SU-DHL-6 (cell line): ENCODE results near the gene VGF.
"Not testable (repeated sequence)": the region's sequence is repeated elsewhere in the genome, so short reads cannot be mapped to it uniquely, and the experiment has no call there.

Experiments used
- H2AFZ ChIP-seq: fragments of 200-600 bp; sonication (generic); 2 replicates; pipeline ENCODE4 v1.6.1; 2014; ENCODE audit warnings: low read depth, mild to moderate bottlenecking, moderate library complexity, mixed read lengths, antibody characterized with exemption, low read length; ENCODE audit not compliant: severe bottlenecking
- H3F3A ChIP-seq: fragments of 200-600 bp; shearing (Covaris generic); 2 replicates; pipeline ENCODE4 v1.6.0; 2016; ENCODE audit warnings: antibody characterized with exemption, mild to moderate bottlenecking; ENCODE audit not compliant: insufficient read depth
- H3K27ac ChIP-seq: fragments of 200-600 bp; sonication (generic); 2 replicates; pipeline ENCODE4 v1.5.1; 2016; ENCODE audit warnings: low read depth, mild to moderate bottlenecking, low read length, moderate library complexity, mixed read lengths
- H3K27me3 ChIP-seq: fragments of 200-600 bp; sonication (generic), shearing (Covaris generic); 2 replicates; pipeline ENCODE4 v1.6.0; 2014; ENCODE audit warnings: mild to moderate bottlenecking, low read length
- H3K36me3 ChIP-seq: fragments of 200-600 bp; sonication (generic); 2 replicates; pipeline ENCODE4 v1.6.1; 2014; ENCODE audit warnings: mild to moderate bottlenecking, low read length, mixed read lengths
- H3K4me2 ChIP-seq: fragments of 300-600, 200-600 bp; shearing (Covaris generic), sonication (generic); 2 replicates; pipeline ENCODE4 v1.6.0; 2014; ENCODE audit warnings: low read length, low read depth, mild to moderate bottlenecking; ENCODE audit not compliant: poor library complexity, severe bottlenecking
- H3K4me3 ChIP-seq: fragments of 200-600 bp; sonication (generic); 2 replicates; pipeline ENCODE4 v1.5.1; 2014; ENCODE audit warnings: antibody characterized with exemption, low read length, mild to moderate bottlenecking, mixed read lengths; ENCODE audit not compliant: insufficient read depth, poor library complexity, severe bottlenecking
- H3K79me2 ChIP-seq: fragments of 200-600 bp; sonication (generic); 2 replicates; pipeline ENCODE4 v1.6.1; 2014; ENCODE audit warnings: mild to moderate bottlenecking, low read length, moderate library complexity; ENCODE audit not compliant: insufficient read depth
- H3K9ac ChIP-seq: fragments of 200-600 bp; sonication (generic); 2 replicates; pipeline ENCODE4 v1.7.0; 2014; ENCODE audit warnings: mild to moderate bottlenecking, low read length
- H3K9me2 ChIP-seq: fragments of 200-600 bp; sonication (generic); replicated peaks from 2 replicates; pipeline ENCODE4 v1.6.1; 2014; ENCODE audit warnings: low read length; ENCODE audit not compliant: insufficient read depth
- H3K9me3 ChIP-seq: fragments of 200-600 bp; sonication (generic); 2 replicates; pipeline ENCODE4 v1.6.1; 2014; ENCODE audit warnings: low read length, mixed read lengths; ENCODE audit not compliant: insufficient read depth
- H4K20me1 ChIP-seq: fragments of 200-600 bp; sonication (generic); 2 replicates; pipeline ENCODE4 v1.6.1; 2014; ENCODE audit warnings: low read depth, mild to moderate bottlenecking, antibody characterized with exemption, low read length, moderate library complexity, mixed read lengths
- EZH2phosphoT487 ChIP-seq: fragments of 200-600 bp; sonication (generic), shearing (Covaris generic); conservative IDR thresholded peaks from 2 replicates; pipeline ENCODE4 v1.6.1; 2018; ENCODE audit warnings: mild to moderate bottlenecking, antibody characterized with exemption, low read length, moderate library complexity, mixed read lengths
- TF ChIP-seq, protein P1 (sequence below): fragments of 200-600 bp; sonication (generic); IDR thresholded peaks from one replicate; pipeline ENCODE4 v1.5.1; 2017; ENCODE audit warnings: antibody characterized with exemption, mild to moderate bottlenecking, low read length, moderate library complexity; ENCODE audit not compliant: insufficient read depth, poor library complexity, severe bottlenecking

Gene VGF

DNA sequence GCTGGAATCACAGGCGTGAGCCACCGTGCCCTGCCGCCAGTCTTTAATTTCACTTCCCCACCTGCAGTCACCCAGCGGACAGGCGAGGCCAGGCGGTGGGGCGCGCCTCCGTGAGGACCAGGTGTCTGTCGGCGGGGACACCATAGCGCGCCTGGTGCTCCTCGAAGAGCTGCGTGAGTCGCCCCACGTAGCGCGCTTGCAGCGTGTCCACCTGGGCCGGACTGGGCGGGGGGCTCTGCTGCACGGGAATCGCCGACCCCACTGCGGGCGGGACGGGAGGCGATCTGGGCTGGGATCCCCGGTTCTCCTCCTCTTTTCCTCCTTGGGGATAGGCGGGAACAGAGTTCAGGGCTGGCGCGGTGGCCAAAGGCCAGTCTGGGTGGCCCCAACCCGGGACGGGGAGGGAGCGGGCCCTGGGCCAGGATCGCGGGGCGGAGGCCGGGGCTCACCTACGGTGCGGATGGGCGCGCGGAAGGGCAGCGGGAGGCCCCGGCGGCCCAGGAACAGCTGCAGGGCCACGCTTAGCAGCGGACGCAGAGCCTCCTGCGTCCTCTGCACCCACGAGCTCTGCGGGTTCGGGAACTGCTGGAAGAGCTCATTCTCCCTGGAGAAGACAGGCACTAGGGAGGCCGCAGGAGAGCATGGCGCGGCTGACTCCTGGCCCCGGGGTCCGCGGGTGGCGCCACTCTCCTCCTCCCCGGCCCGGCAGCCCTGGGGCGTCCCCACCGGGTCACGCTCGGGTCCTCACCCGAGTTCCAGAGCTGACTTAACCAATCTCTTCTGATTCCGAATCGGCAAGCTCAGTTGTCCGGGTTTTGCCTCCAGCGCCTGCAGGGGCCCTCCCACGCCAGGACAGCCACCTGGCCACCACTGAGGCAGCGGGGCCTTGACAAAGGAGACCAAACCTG, 36.6 kb upstream of the VGF start:
- no peaks in the 10 kb centered on the region for H3F3A ChIP-seq
- H3K9ac ChIP-seq, result no peak overlapping the region
- no peak overlapping the region for H2AFZ ChIP-seq
- H3K27ac ChIP-seq, result no peak overlapping the region
- no peaks in the 10 kb centered on the region for H4K20me1 ChIP-seq
- no peak overlapping the region for H3K4me2 ChIP-seq
- H3K27me3 ChIP-seq, result no peaks in the 10 kb centered on the region
- TF ChIP-seq EZH2phosphoT487, result no peak
- TF ChIP-seq, protein P1, sequence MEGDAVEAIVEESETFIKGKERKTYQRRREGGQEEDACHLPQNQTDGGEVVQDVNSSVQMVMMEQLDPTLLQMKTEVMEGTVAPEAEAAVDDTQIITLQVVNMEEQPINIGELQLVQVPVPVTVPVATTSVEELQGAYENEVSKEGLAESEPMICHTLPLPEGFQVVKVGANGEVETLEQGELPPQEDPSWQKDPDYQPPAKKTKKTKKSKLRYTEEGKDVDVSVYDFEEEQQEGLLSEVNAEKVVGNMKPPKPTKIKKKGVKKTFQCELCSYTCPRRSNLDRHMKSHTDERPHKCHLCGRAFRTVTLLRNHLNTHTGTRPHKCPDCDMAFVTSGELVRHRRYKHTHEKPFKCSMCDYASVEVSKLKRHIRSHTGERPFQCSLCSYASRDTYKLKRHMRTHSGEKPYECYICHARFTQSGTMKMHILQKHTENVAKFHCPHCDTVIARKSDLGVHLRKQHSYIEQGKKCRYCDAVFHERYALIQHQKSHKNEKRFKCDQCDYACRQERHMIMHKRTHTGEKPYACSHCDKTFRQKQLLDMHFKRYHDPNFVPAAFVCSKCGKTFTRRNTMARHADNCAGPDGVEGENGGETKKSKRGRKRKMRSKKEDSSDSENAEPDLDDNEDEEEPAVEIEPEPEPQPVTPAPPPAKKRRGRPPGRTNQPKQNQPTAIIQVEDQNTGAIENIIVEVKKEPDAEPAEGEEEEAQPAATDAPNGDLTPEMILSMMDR, result no peak
- H3K79me2 ChIP-seq, result no peaks in the 10 kb centered on the region
- H3K9me2 ChIP-seq, result no peaks in the 10 kb centered on the region
- H3K4me3 ChIP-seq, result no peak overlapping the region
- no peaks in the 10 kb centered on the region for H3K36me3 ChIP-seq
- no peaks in the 10 kb centered on the region for H3K9me3 ChIP-seq

GRCh38 chr7:101200862-101201599, 35.7 kb upstream of the VGF start, which contains the start of gene MOGAT3:
MOGAT3 (minus strand) TSS chr7:101201036; CDS start chr7:101200854, 182 bp downstream.
- H3F3A ChIP-seq, result no peaks in the 10 kb centered on the region
- no peak within 1 kb of the TSS for H3K4me3 ChIP-seq
- H3K27me3 ChIP-seq, result no peaks in the 10 kb centered on the region
- TF ChIP-seq EZH2phosphoT487, result no peak
- TF ChIP-seq, protein P1, result no peak
- no peaks in the 10 kb centered on the region for H3K9me3 ChIP-seq
- no peak within 1 kb of the TSS for H2AFZ ChIP-seq
- H3K79me2 ChIP-seq, result no peaks in the 10 kb centered on the region
- H4K20me1 ChIP-seq, result no peaks in the 10 kb centered on the region
- H3K27ac ChIP-seq, result no peak within 1 kb of the TSS
- no peaks in the 10 kb centered on the region for H3K9me2 ChIP-seq
- H3K9ac ChIP-seq, result no peak within 1 kb of the TSS
- H3K36me3 ChIP-seq, result no peaks in the 10 kb centered on the region
- no peak within 1 kb of the TSS for H3K4me2 ChIP-seq

DNA sequence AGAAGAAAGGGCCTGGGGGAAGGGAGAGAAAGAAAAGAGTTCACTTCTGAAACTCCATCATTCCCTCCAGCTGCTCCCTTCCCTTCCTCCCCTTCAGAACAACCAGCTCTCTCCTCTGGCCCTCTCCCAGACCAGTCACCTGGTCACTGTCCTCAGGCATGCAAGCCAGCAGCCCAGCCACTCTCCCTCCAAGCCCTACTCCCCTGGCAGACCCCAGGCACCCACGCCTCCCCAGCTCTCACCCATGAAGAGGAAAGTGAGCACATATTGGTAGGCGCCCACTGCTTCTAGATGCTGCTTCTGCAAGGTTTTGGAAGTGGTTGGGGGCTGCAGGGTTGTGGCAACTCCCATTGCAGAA, 35.1 kb upstream of the VGF start:
- Histone ChIP-seq H3K9me2 (no peaks in the 10 kb centered on the region), H3K36me3 (no peaks in the 10 kb centered on the region), H3K27me3 (no peaks in the 10 kb centered on the region), H3K27ac (no peak overlapping the region), H3K4me2 (no peak overlapping the region), H4K20me1 (no peaks in the 10 kb centered on the region), H3K9me3 (no peaks in the 10 kb centered on the region), H2AFZ (no peak overlapping the region), H3F3A (no peaks in the 10 kb centered on the region), H3K79me2 (no peaks in the 10 kb centered on the region), H3K4me3 (no peak overlapping the region), H3K9ac (no peak overlapping the region)
- TF ChIP-seq, protein P1, result no peak
- TF ChIP-seq EZH2phosphoT487, result no peak

- not testable (repeated sequence) for H3K4me3 ChIP-seq, H3K79me2 ChIP-seq, H3K9me3 ChIP-seq, H3K27me3 ChIP-seq, H4K20me1 ChIP-seq, H2AFZ ChIP-seq, H3K4me2 ChIP-seq, H3K27ac ChIP-seq, H3K9me2 ChIP-seq, H3K36me3 ChIP-seq, H3K9ac ChIP-seq, H3F3A ChIP-seq
Observed at GRCh38 chr7:101199522-101199921, 34.2 kb upstream of the VGF start.
